Sigmoid colon (tissue), 7 donors: ENCODE measurements around the gene OXSR1. TPM values are rescaled to one million over a fixed set of nuclear protein-coding genes. Genes with fewer than 3 reads are reported as not detected.

Experiments used
- DNase-seq: peaks from one replicate; pipeline ENCODE4 v3.0.0-alpha.2; 2019
- H3K27ac ChIP-seq, 4 donors: fragments of 200-600 bp; sonication (generic); one replicate each; pipeline ENCODE4 v1.5.1; 2016 to 2019; ENCODE audit warnings: mild to moderate bottlenecking in 1 of 4
- H3K27me3 ChIP-seq, 3 donors: fragments of 200-600 bp; sonication (generic); one replicate each; pipeline ENCODE4 v1.5.1; 2019; ENCODE audit warnings: mild to moderate bottlenecking in 1 of 3
- H3K36me3 ChIP-seq, 4 donors: fragments of 200-600 bp; sonication (generic); one replicate each; pipeline ENCODE4 v1.5.1; 2016 to 2019
- H3K4me1 ChIP-seq, 4 donors: fragments of 200-600 bp; sonication (generic); one replicate each; pipeline ENCODE4 v1.5.1; 2017 to 2019
- H3K4me3 ChIP-seq, 4 donors: fragments of 200-600 bp; sonication (generic); one replicate each; pipeline ENCODE4 v1.5.1; 2017 to 2019; ENCODE audit warnings: mild to moderate bottlenecking in 2 of 4, moderate library complexity in 1 of 4
- H3K9me3 ChIP-seq, 4 donors: fragments of 200-600 bp in 3 of 4; sonication (generic) in 3 of 4; one replicate each; pipeline versions ENCODE4 v1.5.1 to v1.6.1; 2013 to 2019
- CTCF ChIP-seq, 4 experiments: fragments of 450-650 bp in 3 of 4; fragments of 200-600 bp in 1 of 4; IDR thresholded peaks; one replicate each; pipeline ENCODE4 v1.5.1; 2016 to 2019; ENCODE audit warnings: antibody characterized with exemption in 4 of 4, mild to moderate bottlenecking in 3 of 4, moderate library complexity in 2 of 4
- EP300 ChIP-seq, 4 donors: sonication (generic); formaldehyde crosslinking; IDR thresholded peaks; one replicate each; pipeline ENCODE4 v1.6.1; 2017; ENCODE audit warnings: antibody characterized with exemption in 4 of 4
- POLR2A ChIP-seq, 2 donors: fragments of 450-650 bp; IDR thresholded peaks; one replicate each; pipeline ENCODE4 v1.6.1; 2016; ENCODE audit warnings: antibody characterized with exemption in 2 of 2, mild to moderate bottlenecking in 2 of 2, moderate library complexity in 2 of 2
- POLR2AphosphoS5 ChIP-seq, 4 donors: sonication (generic); formaldehyde crosslinking; IDR thresholded peaks; one replicate each; pipeline ENCODE4 v1.6.1; 2017; ENCODE audit warnings: antibody characterized with exemption in 4 of 4
- WGBS, 2 donors: extraction: QIAGEN DNeasy Blood & Tissue Kit; methylation state at CpG; one replicate each; pipeline ENCODE4 v1.1.7; 2013; 5-methylcytosine and 5-hydroxymethylcytosine counted together
- intact Hi-C: fragments of 100-400 bp; cut with DNase I; formaldehyde crosslinking; loops from one replicate; pipeline ENCODE4 v1.15.1; 2023
- polyA plus RNA-seq, 3 donors: library from polyadenylated mRNA; stranded (reverse); fragments of 200-250 nt; gene quantifications; one replicate each; pipeline ENCODE4 v1.2.3, GENCODE V29; 2013
- total RNA-seq, 4 donors: library from RNA; depleted of rRNA; stranded (reverse); fragments of >200 nt; gene quantifications; one replicate each; pipeline ENCODE4 v1.1.0, GENCODE V29; 2016
- donor health status: healthy with polysubstance abuse.
- donor health status: Bipolar disorder and iron deficiency.
- donor health status: healthy.

The OXSR1 gene
- total and polyA plus RNA-seq, 7 donors = 13.8 to 28.8 (median 22.9) TPM

GRCh38 chr3:38120693-38121450, 44.5 kb upstream of the OXSR1 start:
- DNase-seq = peak; percentile 57
- H3K4me1 ChIP-seq = peaks cover 0 to 7% (median 3%) of the 10 kb centered on the region in 4 donors
- no peak for TF ChIP-seq CTCF (IDR thresholded peaks at IDR 0.05)
- TF ChIP-seq POLR2A (IDR thresholded peaks at IDR 0.05) = no peak
- no peak for TF ChIP-seq POLR2AphosphoS5 (IDR thresholded peaks at IDR 0.05)
- no peaks in the 10 kb centered on the region for H3K27me3 ChIP-seq
- no peaks in the 10 kb centered on the region for H3K9me3 ChIP-seq
- peaks cover 15 to 64% (median 27%) of the 10 kb centered on the region in 4 donors for H3K36me3 ChIP-seq
- intact Hi-C loops = loop anchor here (10.0 kb wide), 1 partner anchor 124 kb away; no protein-coding TSS in a partner anchor
- peak overlapping the region in 3 of 4 donors; percentile 24 to 62 (median 53) for H3K27ac ChIP-seq
- 88 to 93% methylated on average over 11 of the region's 11 CpGs for WGBS, 2 donors
- H3K4me3 ChIP-seq = no peak overlapping the region

- intact Hi-C loops = loop anchor here (10.0 kb wide), 1 partner anchor 123 kb away; no protein-coding TSS in a partner anchor
These were observed 43.9 kb upstream of the OXSR1 start for GRCh38 chr3:38121451-38121831.

GRCh38 chr3:38121832-38122461, 43.4 kb upstream of the OXSR1 start:
- Histone ChIP-seq H3K9me3 (no peaks in the 10 kb centered on the region), H3K4me1 (peaks cover 0 to 7% (median 3%) of the 10 kb centered on the region in 4 donors), H3K27me3 (no peaks in the 10 kb centered on the region), H3K4me3 (no peak overlapping the region), H3K36me3 (peaks cover 23 to 75% (median 37%) of the 10 kb centered on the region in 4 donors), H3K27ac (peak overlapping the region in 2 of 4 donors; percentile 47 to 62)
- intact Hi-C loops = loop anchor here (10.0 kb wide), 1 partner anchor 123 kb away; no protein-coding TSS in a partner anchor
- TF ChIP-seq EP300 (IDR thresholded peaks at IDR 0.05) (no peak), POLR2AphosphoS5 (IDR thresholded peaks at IDR 0.05) (no peak), POLR2A (IDR thresholded peaks at IDR 0.05) (no peak), CTCF (IDR thresholded peaks at IDR 0.05) (no peak)
- DNase-seq = peak; percentile 40
- WGBS, 2 donors = 95 to 96% methylated on average over 13 of the region's 13 CpGs

More at GRCh38 chr3:38121451-38121831, 43.9 kb upstream of the OXSR1 start:
- peaks cover 0 to 7% (median 3%) of the 10 kb centered on the region in 4 donors for H3K4me1 ChIP-seq
- DNase-seq = peak; percentile 77
- no peaks in the 10 kb centered on the region for H3K9me3 ChIP-seq
- no peak overlapping the region for H3K4me3 ChIP-seq
- peaks cover 21 to 70% (median 32%) of the 10 kb centered on the region in 4 donors for H3K36me3 ChIP-seq
- no peaks in the 10 kb centered on the region for H3K27me3 ChIP-seq
- TF ChIP-seq POLR2A (IDR thresholded peaks at IDR 0.05) = no peak
- TF ChIP-seq CTCF (IDR thresholded peaks at IDR 0.05) = no peak
- TF ChIP-seq POLR2AphosphoS5 (IDR thresholded peaks at IDR 0.05) = no peak
- no peak for TF ChIP-seq EP300 (IDR thresholded peaks at IDR 0.05)
- peak overlapping the region in 2 of 4 donors; percentile 53 to 62 for H3K27ac ChIP-seq
- 88 to 92% methylated on average over 9 of the region's 9 CpGs for WGBS, 2 donors

- WGBS, 2 donors = 90 to 95% methylated on average over 9 of the region's 9 CpGs
- intact Hi-C loops = loop anchor here (10.0 kb wide), 1 partner anchor 122 kb away; no protein-coding TSS in a partner anchor
- TF ChIP-seq EP300 (IDR thresholded peaks at IDR 0.05) (no peak), POLR2A (IDR thresholded peaks at IDR 0.05) (no peak), POLR2AphosphoS5 (IDR thresholded peaks at IDR 0.05) (no peak), CTCF (IDR thresholded peaks at IDR 0.05) (no peak)
- Histone ChIP-seq H3K9me3 (no peaks in the 10 kb centered on the region), H3K36me3 (peaks cover 31 to 84% (median 46%) of the 10 kb centered on the region in 4 donors), H3K4me3 (no peak overlapping the region), H3K27ac (no peak overlapping the region), H3K4me1 (peaks cover 0 to 7% (median 3%) of the 10 kb centered on the region in 4 donors), H3K27me3 (no peaks in the 10 kb centered on the region)
- DNase-seq = no peak
These were observed 42.5 kb upstream of the OXSR1 start for GRCh38 chr3:38122712-38123290.
